ENCODE data around the gene CORO2A. TPM values are rescaled to one million over a fixed set of nuclear protein-coding genes. Genes with fewer than 3 reads are reported as not detected.

Gene CORO2A
- total and polyA plus RNA-seq, 2 of the 8 experiments (the other 6 are each of a cell fraction or from before 2014, with no cell fraction given): 13.7 to 27.9 TPM

DNA sequence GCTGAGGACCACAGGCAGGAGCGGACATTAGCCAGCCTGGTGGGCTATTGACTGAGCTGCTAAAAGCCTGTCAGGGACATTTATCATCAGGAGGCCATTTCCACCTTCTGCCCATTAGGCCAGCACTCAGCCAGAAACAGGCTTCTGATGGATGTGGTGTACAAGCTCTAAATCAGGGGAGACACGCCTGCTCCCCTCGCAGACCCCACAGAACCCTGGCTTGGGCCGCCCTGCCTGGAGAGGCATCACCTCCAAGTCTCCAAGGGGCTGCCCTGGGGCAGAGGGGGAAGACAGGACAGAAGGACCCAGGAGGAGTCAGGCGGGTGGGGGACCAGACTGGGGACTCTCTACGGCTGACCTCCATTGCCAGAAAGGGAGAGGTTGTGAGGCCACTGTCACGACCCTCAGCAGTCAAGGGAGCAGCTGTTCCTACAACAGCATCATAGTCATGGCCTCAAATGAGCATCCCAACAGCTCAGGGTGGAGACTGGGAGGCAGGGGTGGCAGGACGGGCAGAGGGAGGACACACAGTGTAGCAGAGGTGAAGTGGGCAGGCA is 49.4 kb downstream of the CORO2A start (continued):
- TF ChIP-seq PHF8 (conservative IDR thresholded peaks at IDR 0.05; ENCODE audit: low read depth, low read length) (no peak), NRF1 (IDR thresholded peaks at IDR 0.05; ENCODE audit: low read depth, low read length) (no peak), CREB1 (IDR thresholded peaks at IDR 0.05) (no peak)
